GM23338 (cell line): ENCODE measurements around the gene CACNA1A. TPM values are rescaled to one million over a fixed set of nuclear protein-coding genes. Genes with fewer than 3 reads are reported as not detected.
A peak's percentile ranks its signal among the peaks of the same experiment; 100 is the strongest.

Source experiments
- ATAC-seq: fragments of 200-7000 bp; cut with Tn5 transposase; 3 replicates; pipeline ENCODE4 v1.9.1; 2020
- DNase-seq: peaks from one replicate; pipeline ENCODE4 v3.0.0-alpha.2; 2015; ENCODE audit warnings: low spot score
- H2AFZ ChIP-seq: fragments of 200-600 bp; sonication (generic); 2 replicates; pipeline ENCODE4 v1.8.0; 2016; ENCODE audit warnings: antibody characterized with exemption, mild to moderate bottlenecking, moderate library complexity
- H3F3A ChIP-seq: fragments of 200-600 bp; sonication (generic); replicated peaks from 2 replicates; pipeline ENCODE4 v1.8.0; 2017; ENCODE audit warnings: antibody characterized with exemption, mixed run types, low read depth
- H3K27ac ChIP-seq: fragments of 200-600 bp; sonication (generic); 2 replicates; pipeline ENCODE4 v1.6.1; 2016; ENCODE audit warnings: low read depth
- H3K27me3 ChIP-seq: fragments of 200-600 bp; sonication (generic); 2 replicates; pipeline ENCODE4 v1.8.0; 2016; ENCODE audit warnings: mild to moderate bottlenecking, mixed run types, moderate library complexity; ENCODE audit not compliant: insufficient read depth
- H3K36me3 ChIP-seq: fragments of 200-600 bp; sonication (generic); 2 replicates; pipeline ENCODE4 v1.8.0; 2016; ENCODE audit warnings: mild to moderate bottlenecking; ENCODE audit not compliant: insufficient read depth
- H3K4me1 ChIP-seq: fragments of 200-600 bp; sonication (generic); 2 replicates; pipeline ENCODE4 v1.8.0; 2016; ENCODE audit warnings: mild to moderate bottlenecking, moderate library complexity; ENCODE audit not compliant: insufficient read depth
- H3K4me2 ChIP-seq: fragments of 200-600 bp; sonication (generic); 2 replicates; pipeline ENCODE4 v1.7.1; 2017; ENCODE audit warnings: mixed run types
- H3K4me3 ChIP-seq: fragments of 200-600 bp; sonication (generic); 2 replicates; pipeline ENCODE4 v1.6.1; 2016; ENCODE audit warnings: mixed run types
- H3K79me2 ChIP-seq: fragments of 200-600 bp; sonication (generic); replicated peaks from 2 replicates; pipeline ENCODE4 v1.8.0; 2017; ENCODE audit warnings: mild to moderate bottlenecking; ENCODE audit not compliant: insufficient read depth
- H3K9me2 ChIP-seq: fragments of 200-600 bp; sonication (generic); 2 replicates; pipeline ENCODE4 v1.8.0; 2017; ENCODE audit not compliant: insufficient read depth
- H4K20me1 ChIP-seq: fragments of 200-600 bp; sonication (generic); replicated peaks from 2 replicates; pipeline ENCODE4 v1.8.0; 2017; ENCODE audit warnings: mild to moderate bottlenecking; ENCODE audit not compliant: insufficient read depth
- H3K27ac Mint-ChIP-seq: 2 replicates; pipeline ENCODE4 v1.8.0; 2020; ENCODE audit warnings: inconsistent platforms, mild to moderate bottlenecking, moderate library complexity, mixed read lengths
- H3K27me3 Mint-ChIP-seq: 3 replicates; pipeline ENCODE4 v1.8.0; 2022; ENCODE audit warnings: low read depth, mild to moderate bottlenecking, moderate library complexity, mixed read lengths, inconsistent platforms; ENCODE audit not compliant: insufficient read depth, poor library complexity
- H3K36me3 Mint-ChIP-seq: 3 replicates; pipeline ENCODE4 v1.8.0; 2021; ENCODE audit warnings: low read depth, mild to moderate bottlenecking, inconsistent platforms, moderate library complexity, mixed read lengths
- H3K4me1 Mint-ChIP-seq: 3 replicates; pipeline ENCODE4 v1.8.0; 2020; ENCODE audit warnings: mild to moderate bottlenecking, inconsistent platforms, mixed read lengths
- H3K4me3 Mint-ChIP-seq: 3 replicates; pipeline ENCODE4 v1.8.0; 2021; ENCODE audit warnings: moderate library complexity, mild to moderate bottlenecking, inconsistent platforms, mixed read lengths
- H3K9me3 Mint-ChIP-seq: 3 replicates; pipeline ENCODE4 v1.8.0; 2020; ENCODE audit warnings: moderate library complexity, mild to moderate bottlenecking, inconsistent platforms, mixed read lengths
- CREB1 ChIP-seq: fragments of 250-450 bp; sonication (Bioruptor Pico); IDR thresholded peaks from 2 replicates; pipeline ENCODE4 v1.5.0; 2020; ENCODE audit warnings: low read depth, mild to moderate bottlenecking, moderate library complexity
- CTCF ChIP-seq, 2 experiments: fragments of 200-600 bp in 1 of 2; sonication (generic) in 1 of 2; conservative IDR thresholded peaks; 2 replicates each; pipeline versions ENCODE4 v1.5.1 to v1.6.1; 2016 to 2017; ENCODE audit warnings: antibody characterized with exemption in 2 of 2, low read depth in 2 of 2, mild to moderate bottlenecking in 2 of 2, moderate library complexity in 1 of 2
- EZH2 ChIP-seq: fragments of 200-600 bp; sonication (generic); IDR thresholded peaks from one replicate; pipeline ENCODE4 v1.8.0; 2017; ENCODE audit warnings: antibody characterized with exemption, mild to moderate bottlenecking, low read depth; ENCODE audit not compliant: unreplicated experiment
- EZH2phosphoT487 ChIP-seq: fragments of 200-600 bp; sonication (generic); IDR thresholded peaks from one replicate; pipeline ENCODE4 v1.8.1; 2018; ENCODE audit warnings: antibody characterized with exemption; ENCODE audit not compliant: unreplicated experiment
- JUNB ChIP-seq: IDR thresholded peaks from one replicate; pipeline ENCODE4 v1.6.1; 2016; ENCODE audit warnings: antibody characterized with exemption; ENCODE audit not compliant: unreplicated experiment
- NANOG ChIP-seq: IDR thresholded peaks from 2 replicates; pipeline ENCODE4 v1.6.1; 2016; ENCODE audit warnings: antibody characterized with exemption, borderline replicate concordance
- POLR2AphosphoS5 ChIP-seq: IDR thresholded peaks from 2 replicates; pipeline ENCODE4 v1.6.1; 2016; ENCODE audit warnings: antibody characterized with exemption, low read depth
- STAT1 ChIP-seq: IDR thresholded peaks from one replicate; pipeline ENCODE4 v1.6.1; 2016; ENCODE audit warnings: antibody characterized with exemption; ENCODE audit not compliant: unreplicated experiment
- ZNF114 ChIP-seq: fragments of 250-450 bp; sonication (Bioruptor Pico); IDR thresholded peaks from 2 replicates; pipeline ENCODE4 v1.5.0; 2020; ENCODE audit warnings: mild to moderate bottlenecking, moderate library complexity
- ZNF331 ChIP-seq: fragments of 250-450 bp; sonication (Bioruptor Pico); IDR thresholded peaks from 2 replicates; pipeline ENCODE4 v1.5.0; 2020; ENCODE audit warnings: low read depth, mild to moderate bottlenecking, moderate library complexity
- polyA plus RNA-seq: library from polyadenylated mRNA; unstranded; fragments of >200 nt; fragmentation: Nextera tagmentation; extraction: Ambion mirVana; gene quantifications from 2 replicates; pipeline ENCODE4 v1.2.1, GENCODE V29; 2016
- total RNA-seq: library from RNA; depleted of rRNA; stranded (reverse); fragments of >200 nt; shearing (Covaris generic); gene quantifications from 2 replicates; pipeline ENCODE4 v1.2.3, GENCODE V29; 2014

The CACNA1A gene
- total and polyA plus RNA-seq, 2 experiments from 2014 or later = 7.4 to 20.3 TPM

GRCh38 chr19:13337181-13337580 lies 169.1 kb downstream of the CACNA1A start:
- H3K36me3 ChIP-seq = no peaks in the 10 kb centered on the region; the same call in 1 of the 2 replicates
- H2AFZ ChIP-seq = no peak overlapping the region
- ATAC-seq (no peak), DNase-seq (no peak)
- H3K27me3 Mint-ChIP-seq = peaks cover 3% of the 10 kb centered on the region
- TF ChIP-seq JUNB = no peak
- no peak for TF ChIP-seq EZH2phosphoT487
- no peak for TF ChIP-seq STAT1
- no peak for TF ChIP-seq CTCF (conservative IDR thresholded peaks at IDR 0.05; ENCODE audit: low read depth in 2 of 2)
- no peak for TF ChIP-seq CREB1
- H4K20me1 ChIP-seq = no peaks in the 10 kb centered on the region; the same call in 1 of the 2 replicates
- H3K27ac ChIP-seq = no peak overlapping the region
- H3K27ac Mint-ChIP-seq = no peak overlapping the region
- peaks cover 35% of the 10 kb centered on the region; the same call in 2 of the 3 replicates for H3K36me3 Mint-ChIP-seq
- H3F3A ChIP-seq = no peaks in the 10 kb centered on the region
- no peak overlapping the region for H3K4me2 ChIP-seq
- no peak overlapping the region for H3K4me3 Mint-ChIP-seq
- H3K9me3 Mint-ChIP-seq = peaks cover 27% of the 10 kb centered on the region
- peaks cover 4% of the 10 kb centered on the region for H3K4me1 Mint-ChIP-seq
- no peaks in the 10 kb centered on the region for H3K27me3 ChIP-seq
- H3K9me2 ChIP-seq = no peaks in the 10 kb centered on the region
- H3K4me1 ChIP-seq = no peaks in the 10 kb centered on the region
- H3K79me2 ChIP-seq = no peaks in the 10 kb centered on the region
- no peak overlapping the region for H3K4me3 ChIP-seq

GRCh38 chr19:13334801-13335481 lies 171.3 kb downstream of the CACNA1A start:
- Histone ChIP-seq H3K4me3 (no peak overlapping the region), H3K79me2 (no peaks in the 10 kb centered on the region), H3K4me2 (no peak overlapping the region), H2AFZ (no peak overlapping the region), H3K4me1 (no peaks in the 10 kb centered on the region), H4K20me1 (no peaks in the 10 kb centered on the region; the same call in 1 of the 2 replicates), H3K9me2 (no peaks in the 10 kb centered on the region), H3K27me3 (no peaks in the 10 kb centered on the region), H3K27ac (no peak overlapping the region), H3F3A (no peaks in the 10 kb centered on the region), H3K36me3 (no peaks in the 10 kb centered on the region; the same call in 1 of the 2 replicates)
- no peak for ATAC-seq
- Mint-ChIP-seq H3K27me3 (no peaks in the 10 kb centered on the region), H3K9me3 (peaks cover 33% of the 10 kb centered on the region), H3K27ac (no peak overlapping the region), H3K36me3 (peaks cover 39% of the 10 kb centered on the region; the same call in 2 of the 3 replicates), H3K4me1 (peaks cover 4% of the 10 kb centered on the region), H3K4me3 (no peak overlapping the region)
- TF ChIP-seq ZNF331 (CRISPR knock-in tag) (no peak), POLR2AphosphoS5 (no peak), EZH2 (no peak), CTCF (conservative IDR thresholded peaks at IDR 0.05; ENCODE audit: low read depth in 2 of 2) (peak; percentile 43 to 47), NANOG (no peak), ZNF114 (no peak)
- peak; percentile 26 for DNase-seq
